Measurements from ENCODE around the gene ATR.
A peak's percentile ranks its signal among the peaks of the same experiment; 100 is the strongest.
"Not testable (repeated sequence)": the region's sequence is repeated elsewhere in the genome, so short reads cannot be mapped to it uniquely, and the experiment has no call there.

The ATR gene

GRCh38 chr3:142578329-142579223 lies at the start of gene ATR:
Gene ATR, minus strand, starts transcription at chr3:142578733. Its CDS starts 29 bp downstream, at chr3:142578704.
- DNase-seq (ENCODE audit: low spot score) (peak; percentile 89), FAIRE-seq (peak; percentile 70)

DNA sequence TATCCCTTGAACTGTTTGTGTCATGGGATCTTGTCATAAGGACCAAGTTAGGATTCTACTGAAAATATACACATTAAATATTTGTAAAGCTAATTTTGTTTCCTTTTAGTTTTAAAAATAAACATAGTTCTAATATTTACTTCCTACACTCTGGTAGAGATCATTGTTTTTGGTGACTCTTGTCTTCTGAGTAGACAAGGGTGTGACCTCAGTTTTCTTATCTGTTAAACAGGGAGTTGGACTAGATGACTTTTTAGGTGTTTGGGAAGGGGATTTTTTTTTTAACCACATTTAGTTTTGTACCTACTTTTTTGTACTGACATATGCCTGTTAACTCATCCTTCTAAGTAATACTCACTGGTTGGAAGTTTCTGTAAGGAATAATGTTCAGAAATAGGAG lies 48.4 kb upstream of the ATR start:
- FAIRE-seq, result no peak
- DNase-seq (ENCODE audit: low spot score), result no peak

GRCh38 chr3:142625153-142625440 lies 46.6 kb upstream of the ATR start:
- DNase-seq (ENCODE audit: low spot score), result no peak
- FAIRE-seq, result no peak

GRCh38 chr3:142624341-142625152 lies 46.0 kb upstream of the ATR start:
- no peak for FAIRE-seq
- no peak for DNase-seq (ENCODE audit: low spot score)

DNA sequence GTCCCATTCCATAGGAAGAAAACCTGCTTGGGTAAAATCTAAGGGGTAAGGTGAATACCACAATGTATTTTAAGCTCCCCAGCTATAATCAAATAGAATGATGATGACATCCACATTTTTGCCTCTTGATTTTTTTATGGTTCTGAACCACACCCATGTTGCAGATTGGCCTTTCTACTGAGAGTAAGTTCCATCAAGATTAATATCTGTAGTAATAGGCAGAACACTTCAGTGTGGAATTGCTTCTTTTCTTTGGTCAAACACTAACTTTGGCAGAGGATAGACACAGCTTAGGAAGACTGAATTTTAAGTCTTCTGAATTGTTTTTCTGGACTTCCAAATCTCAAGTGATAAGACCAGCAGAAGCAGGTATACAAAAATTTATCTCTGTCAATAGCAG lies 44.7 kb upstream of the ATR start:
- no peak for DNase-seq (ENCODE audit: low spot score)
- no peak for FAIRE-seq

DNA sequence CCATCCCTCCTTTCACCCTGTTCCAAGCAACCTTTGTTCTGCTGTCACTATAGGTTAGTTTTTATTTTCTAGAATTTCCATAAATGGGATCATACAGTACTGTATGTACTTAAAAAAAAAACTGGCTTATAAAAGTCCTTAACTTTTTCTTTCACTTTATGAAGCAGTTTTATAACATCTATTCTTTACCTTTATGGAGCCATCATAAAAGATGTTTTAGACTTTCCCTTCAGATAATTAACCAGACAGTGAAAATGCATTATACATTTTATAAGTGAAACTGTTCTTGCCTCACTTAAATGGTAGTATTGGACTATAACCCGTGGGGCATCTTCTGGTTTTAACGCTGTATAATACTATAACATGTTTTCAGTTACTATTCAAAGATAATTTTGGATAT lies 43.9 kb upstream of the ATR start:
- FAIRE-seq (no peak), DNase-seq (ENCODE audit: low spot score) (no peak)

- DNase-seq (ENCODE audit: low spot score), result peak; percentile 37
- peak; percentile 70 for FAIRE-seq
These were observed 40.5 kb upstream of the ATR start for GRCh38 chr3:142618917-142619461.

DNA sequence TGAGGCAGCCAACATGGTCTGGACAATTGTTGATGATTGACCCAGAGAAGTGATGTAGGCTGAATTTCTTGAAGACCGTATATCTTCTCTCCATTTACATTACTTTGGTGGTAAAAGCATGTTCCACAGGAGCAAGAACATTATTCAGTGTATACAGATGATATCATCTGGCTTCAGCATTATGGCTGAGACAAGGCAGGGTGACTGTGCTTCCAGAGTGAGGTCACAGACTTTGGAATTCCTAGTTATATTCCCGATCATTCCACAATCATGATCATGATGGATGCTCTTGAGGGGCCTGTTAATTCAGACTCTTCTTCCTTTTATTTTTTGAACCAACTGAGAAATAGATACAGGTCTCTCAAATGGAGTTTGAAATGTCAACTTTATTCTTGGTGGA lies 36.6 kb upstream of the ATR start:
- DNase-seq (ENCODE audit: low spot score) (peak; percentile 43), FAIRE-seq (no peak)

- FAIRE-seq (no peak), DNase-seq (ENCODE audit: low spot score) (no peak)
These were observed 35.6 kb upstream of the ATR start for GRCh38 chr3:142614059-142614626.

- peak; percentile 68 for FAIRE-seq
These were observed 35.0 kb upstream of the ATR start for GRCh38 chr3:142613491-142613890.

GRCh38 chr3:142611206-142611605 lies 32.7 kb upstream of the ATR start:
- no peak for FAIRE-seq
- no peak for DNase-seq (ENCODE audit: low spot score)

More at GRCh38 chr3:142613491-142613890, 35.0 kb upstream of the ATR start:
- DNase-seq (ENCODE audit: low spot score), result peak; percentile 55

DNA sequence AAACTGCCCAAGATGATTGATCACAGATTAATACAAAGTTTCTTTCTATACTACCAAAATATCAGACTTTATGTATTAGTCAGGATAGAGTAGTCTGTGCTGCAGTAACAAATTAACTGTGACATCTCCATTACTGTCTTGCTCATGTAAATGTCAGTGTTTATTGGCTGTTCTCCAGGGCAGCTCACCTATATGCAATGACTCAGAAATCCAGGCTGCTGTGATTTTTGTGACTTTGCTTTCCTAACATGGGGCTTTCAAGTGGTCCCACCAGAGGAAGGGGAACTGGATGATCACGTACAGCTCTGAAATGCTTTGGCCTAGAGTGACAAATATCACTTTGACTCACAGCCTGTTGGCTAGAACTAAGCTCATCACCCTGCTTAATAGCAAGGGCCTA lies 30.6 kb upstream of the ATR start:
- no peak for FAIRE-seq

GRCh38 chr3:142608631-142609030 lies 30.1 kb upstream of the ATR start:
- no peak for DNase-seq (ENCODE audit: low spot score)

More for the DNA sequence above, 30.6 kb upstream of the ATR start:
- no peak for DNase-seq (ENCODE audit: low spot score)

DNA sequence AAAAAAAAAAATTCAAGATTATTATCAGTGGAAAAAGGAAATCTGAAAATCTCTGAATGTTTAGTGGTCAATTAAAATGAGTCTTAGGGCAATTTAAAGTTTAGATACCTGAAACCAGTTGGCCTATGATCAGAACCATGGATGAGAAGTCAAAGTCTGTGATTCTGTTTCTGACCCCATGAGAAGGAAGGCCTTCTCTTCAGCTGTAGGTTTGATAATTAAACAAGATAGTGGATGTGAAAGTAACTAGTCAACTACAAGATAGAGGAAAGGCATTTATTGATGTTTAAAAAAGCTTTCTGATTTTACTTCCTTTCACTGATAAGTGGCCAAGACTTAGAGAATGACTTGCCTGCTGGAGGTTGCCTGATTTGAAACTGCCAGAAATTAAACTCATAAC lies 26.4 kb upstream of the ATR start:
- no peak for FAIRE-seq
- DNase-seq (ENCODE audit: low spot score), result no peak

More at GRCh38 chr3:142608631-142609030, 30.1 kb upstream of the ATR start:
- no peak for FAIRE-seq

DNA sequence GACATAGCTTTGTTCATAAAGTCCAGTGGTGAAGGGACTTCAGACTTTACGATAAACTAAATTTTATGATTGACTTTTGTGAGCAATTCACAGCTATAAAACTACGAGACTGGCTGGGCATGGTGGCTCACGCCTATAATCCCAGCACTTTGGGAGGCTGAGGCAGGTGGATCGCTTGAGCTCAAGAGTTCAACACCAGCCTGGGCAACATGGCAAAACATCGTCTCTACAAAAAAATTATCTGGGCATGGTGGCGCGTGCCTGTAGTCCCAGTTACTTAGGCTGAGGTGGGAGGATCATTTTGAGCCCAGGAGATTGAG lies 24.8 kb upstream of the ATR start:
- not testable (repeated sequence) for FAIRE-seq

DNA sequence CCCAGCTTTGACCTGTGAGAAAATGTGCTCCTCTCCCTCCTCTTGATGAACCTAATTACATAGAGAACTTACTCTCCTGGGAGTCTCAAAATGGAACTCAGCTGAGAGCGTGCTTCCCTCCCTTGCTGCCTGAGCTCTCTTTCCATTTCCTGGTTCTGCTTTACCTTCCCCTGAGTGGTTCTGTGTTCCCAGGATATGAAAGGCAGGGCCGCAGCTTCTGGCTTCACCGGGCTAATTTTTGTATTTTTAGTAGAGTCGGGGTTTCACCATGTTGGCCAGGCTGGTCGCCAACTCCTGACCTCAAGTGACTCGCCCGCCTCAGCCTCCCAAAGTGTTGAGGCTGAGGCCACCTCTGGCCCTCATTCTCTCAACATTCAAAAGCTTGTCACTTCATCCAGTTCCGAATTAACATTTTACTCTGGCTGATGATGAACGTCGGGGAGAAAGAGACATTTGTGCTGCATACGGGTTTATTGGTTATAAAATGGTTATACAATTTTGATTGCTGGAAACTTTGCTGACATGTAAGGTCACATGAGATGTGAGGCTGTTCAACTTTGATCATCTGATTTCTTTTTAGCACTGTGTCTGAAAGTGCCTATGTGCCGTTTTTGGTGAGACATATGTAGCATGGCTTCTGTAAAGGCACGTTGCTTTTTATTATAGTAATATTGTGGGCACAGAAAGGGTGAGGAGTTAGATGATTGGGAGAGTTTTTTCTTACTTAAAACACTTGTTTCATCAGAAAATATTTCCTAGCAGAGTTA lies 24.3 kb upstream of the ATR start:
- no peak for FAIRE-seq
- no peak for DNase-seq (ENCODE audit: low spot score)

More for the DNA sequence above, 24.8 kb upstream of the ATR start:
- DNase-seq (ENCODE audit: low spot score), result not testable (repeated sequence)

DNA sequence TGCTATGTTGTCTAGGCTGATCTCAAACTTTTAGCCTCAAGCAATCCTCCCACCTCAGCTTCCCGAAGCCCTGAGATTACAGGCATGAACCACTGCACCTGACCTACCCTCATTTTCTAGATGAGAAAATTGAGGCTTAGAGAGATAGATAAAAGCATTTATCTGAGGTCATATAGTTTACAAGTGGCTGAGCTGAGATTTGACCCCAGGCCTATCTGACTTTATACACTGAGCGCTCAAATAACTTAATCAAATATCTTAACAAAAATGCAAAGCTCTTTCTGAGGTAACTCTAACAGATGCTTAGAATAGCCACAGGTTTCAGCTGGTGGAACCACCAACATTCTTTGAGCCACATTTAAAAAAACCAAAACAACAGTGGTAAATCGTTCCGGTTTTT lies 23.2 kb upstream of the ATR start:
- FAIRE-seq, result no peak
- DNase-seq (ENCODE audit: low spot score), result no peak

DNA sequence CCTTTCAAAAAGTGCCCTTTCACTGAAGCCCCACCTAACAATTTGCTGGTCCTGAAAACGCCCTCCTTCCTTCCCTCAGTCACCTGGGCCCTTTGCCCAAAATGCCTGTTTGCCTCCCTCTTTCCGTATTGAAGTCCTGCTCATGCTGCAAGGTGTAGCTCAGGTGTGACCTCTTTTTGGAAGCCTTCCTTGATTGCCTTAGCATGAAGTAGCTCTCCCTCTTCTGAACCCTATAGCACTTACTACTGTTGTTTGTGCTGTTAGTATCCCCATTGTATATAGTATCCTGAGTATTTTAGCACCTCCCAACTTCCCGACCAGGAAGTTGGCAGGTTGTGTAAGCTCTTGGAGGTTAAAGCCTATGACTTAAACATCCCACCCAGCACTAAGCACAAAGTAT lies 19.4 kb upstream of the ATR start:
- FAIRE-seq (no peak), DNase-seq (ENCODE audit: low spot score) (no peak)

GRCh38 chr3:142596726-142597088 lies 18.2 kb upstream of the ATR start:
- no peak for FAIRE-seq
- no peak for DNase-seq (ENCODE audit: low spot score)

- DNase-seq (ENCODE audit: low spot score) (peak; percentile 84), FAIRE-seq (peak; percentile 29)
These were observed 17.6 kb upstream of the ATR start, which contains the start of gene PLS1 for GRCh38 chr3:142595951-142596725. Gene PLS1, plus strand, starts transcription at chr3:142596393. Its CDS starts 67,845 bp downstream, at chr3:142664238.
